Mesenchymal stem cell (in vitro differentiated cells and primary cell): ENCODE results near the gene CCDC158.

Experiments used
- DNase-seq: peaks from one replicate; pipeline ENCODE4 v3.0.0-alpha.2; 2013
- H2AFZ ChIP-seq: one replicate; pipeline ENCODE4 v1.6.1; 2013; ENCODE audit warnings: low read depth, mild to moderate bottlenecking, control low read depth, inconsistent platforms, low read length, moderate library complexity
- H2AK5ac ChIP-seq: 2 replicates; pipeline ENCODE4 v1.6.1; 2013; ENCODE audit warnings: low read length, moderate library complexity, mild to moderate bottlenecking, inconsistent platforms; ENCODE audit not compliant: severe bottlenecking
- H2BK120ac ChIP-seq: one replicate; pipeline ENCODE4 v1.6.1; 2013; ENCODE audit warnings: low read depth, mild to moderate bottlenecking, inconsistent platforms, low read length, moderate library complexity
- H2BK12ac ChIP-seq, 2 experiments: one replicate each; pipeline ENCODE4 v1.6.1; 2013; ENCODE audit warnings: inconsistent platforms in 2 of 2, low read length in 2 of 2, mild to moderate bottlenecking in 2 of 2, moderate library complexity in 2 of 2, control low read depth in 1 of 2
- H2BK15ac ChIP-seq: one replicate; pipeline ENCODE4 v1.6.1; 2013; ENCODE audit warnings: mild to moderate bottlenecking, low read depth, inconsistent platforms; ENCODE audit not compliant: poor library complexity, severe bottlenecking
- H2BK5ac ChIP-seq: 2 replicates; pipeline ENCODE4 v1.6.1; 2013; ENCODE audit warnings: low read depth, mild to moderate bottlenecking, low read length, control low read depth, inconsistent platforms; ENCODE audit not compliant: poor library complexity, severe bottlenecking
- H3K14ac ChIP-seq, 2 experiments: one replicate each; pipeline ENCODE4 v1.6.1; 2013; ENCODE audit warnings: inconsistent platforms in 2 of 2, low read length in 2 of 2, control low read depth in 1 of 2, mild to moderate bottlenecking in 1 of 2, moderate library complexity in 1 of 2
- H3K18ac ChIP-seq, 2 experiments: one replicate each; pipeline ENCODE4 v1.6.1; 2013; ENCODE audit warnings: inconsistent platforms in 2 of 2, low read length in 2 of 2, control low read depth in 1 of 2, low read depth in 1 of 2, mild to moderate bottlenecking in 1 of 2
- H3K23ac ChIP-seq, 2 experiments: one replicate each; pipeline ENCODE4 v1.6.1; 2013; ENCODE audit warnings: inconsistent platforms in 2 of 2, low read length in 2 of 2, mild to moderate bottlenecking in 2 of 2, moderate library complexity in 2 of 2, control low read depth in 1 of 2
- H3K27ac ChIP-seq: 2 replicates; pipeline ENCODE4 v1.5.1; 2013; ENCODE audit warnings: mild to moderate bottlenecking, moderate library complexity, low read length, control low read depth, inconsistent platforms; ENCODE audit not compliant: poor library complexity, severe bottlenecking
- H3K27me3 ChIP-seq, 2 experiments: 2 replicates each; pipeline versions ENCODE4 v1.6.1 to v1.7.0; 2013; ENCODE audit warnings: low read length in 2 of 2, mild to moderate bottlenecking in 2 of 2, moderate library complexity in 2 of 2, control low read depth in 1 of 2, inconsistent platforms in 1 of 2; ENCODE audit not compliant: control insufficient read depth in 1 of 2, insufficient read depth in 1 of 2
- H3K36me3 ChIP-seq, 2 experiments: 2 replicates each; pipeline versions ENCODE4 v1.6.1 to v1.7.0; 2013; ENCODE audit warnings: low read length in 2 of 2, control low read depth in 1 of 2, inconsistent platforms in 1 of 2, low read depth in 1 of 2, mild to moderate bottlenecking in 1 of 2; ENCODE audit not compliant: insufficient read depth in 2 of 2, control insufficient read depth in 1 of 2
- H3K4ac ChIP-seq, 2 experiments: one replicate each; pipeline ENCODE4 v1.6.1; 2013; ENCODE audit warnings: inconsistent platforms in 2 of 2, low read length in 2 of 2, mild to moderate bottlenecking in 2 of 2, moderate library complexity in 2 of 2, control low read depth in 1 of 2, low read depth in 1 of 2
- H3K4me1 ChIP-seq: 2 replicates; pipeline ENCODE4 v1.6.1; 2013; ENCODE audit warnings: low read depth, low read length, control low read depth; ENCODE audit not compliant: control insufficient read depth, insufficient read depth
- H3K4me2 ChIP-seq: 2 replicates; pipeline ENCODE4 v1.6.1; 2013; ENCODE audit warnings: low read length, mild to moderate bottlenecking, inconsistent platforms; ENCODE audit not compliant: poor library complexity, severe bottlenecking
- H3K4me3 ChIP-seq, 2 experiments: 2 replicates each; pipeline versions ENCODE4 v1.5.1 to v1.7.0; 2013; ENCODE audit warnings: low read length in 2 of 2, mild to moderate bottlenecking in 2 of 2, control low read depth in 1 of 2, low read depth in 1 of 2; ENCODE audit not compliant: insufficient read depth in 1 of 2
- H3K79me1 ChIP-seq: replicated peaks from 2 replicates; pipeline ENCODE4 v1.6.1; 2013; ENCODE audit warnings: mild to moderate bottlenecking, control low read depth, low read length, inconsistent platforms; ENCODE audit not compliant: poor library complexity, severe bottlenecking
- H3K9ac ChIP-seq: 2 replicates; pipeline ENCODE4 v1.7.0; 2013; ENCODE audit warnings: mild to moderate bottlenecking, low read length, moderate library complexity
- H3K9me3 ChIP-seq: 2 replicates; pipeline ENCODE4 v1.7.0; 2013; ENCODE audit warnings: mild to moderate bottlenecking, low read length; ENCODE audit not compliant: control insufficient read depth
- H4K8ac ChIP-seq: one replicate; pipeline ENCODE4 v1.6.1; 2013; ENCODE audit warnings: inconsistent platforms, mild to moderate bottlenecking, low read length, moderate library complexity
- H4K91ac ChIP-seq: one replicate; pipeline ENCODE4 v1.6.1; 2013; ENCODE audit warnings: mild to moderate bottlenecking, low read length, inconsistent platforms
- WGBS: methylation state at CpG from one replicate; pipeline ENCODE4 v1.1.7; 2013; ENCODE audit warnings: mixed read lengths; 5-methylcytosine and 5-hydroxymethylcytosine counted together

CCDC158 gene

GRCh38 chr4:76272073-76272472 is 148.9 kb downstream of the CCDC158 start:
- H4K91ac ChIP-seq = no peak overlapping the region
- no peaks in the 10 kb centered on the region for H3K36me3 ChIP-seq
- peaks cover 3 to 4% of the 10 kb centered on the region in 2 experiments for H3K27me3 ChIP-seq
- no peak overlapping the region for H3K4me3 ChIP-seq
- H3K14ac ChIP-seq = no peak overlapping the region
- H2BK15ac ChIP-seq = no peak overlapping the region
- no peak overlapping the region for H2AK5ac ChIP-seq
- H2BK12ac ChIP-seq = no peak overlapping the region
- H3K79me1 ChIP-seq = no peaks in the 10 kb centered on the region
- H3K23ac ChIP-seq = no peak overlapping the region
- H3K4ac ChIP-seq = no peak overlapping the region
- no peaks in the 10 kb centered on the region for H3K4me1 ChIP-seq
- H4K8ac ChIP-seq = no peak overlapping the region
- no peak overlapping the region for H3K9ac ChIP-seq
- H2BK120ac ChIP-seq = no peak overlapping the region
- H3K18ac ChIP-seq = no peak overlapping the region
- H2BK5ac ChIP-seq = no peak overlapping the region
- no peak overlapping the region for H3K4me2 ChIP-seq
- no peaks in the 10 kb centered on the region for H3K9me3 ChIP-seq
- no peak overlapping the region for H3K27ac ChIP-seq
- H2AFZ ChIP-seq = no peak overlapping the region
- no peak for DNase-seq

GRCh38 chr4:76271248-76271647 is 149.7 kb downstream of the CCDC158 start:
- Histone ChIP-seq H3K79me1 (no peaks in the 10 kb centered on the region), H2AFZ (no peak overlapping the region), H3K18ac (no peak overlapping the region), H3K36me3 (no peaks in the 10 kb centered on the region), H3K4me3 (no peak overlapping the region), H3K23ac (no peak overlapping the region), H3K4me1 (no peaks in the 10 kb centered on the region), H3K4ac (no peak overlapping the region), H3K9me3 (no peaks in the 10 kb centered on the region), H2BK12ac (no peak overlapping the region), H2BK5ac (no peak overlapping the region), H2AK5ac (no peak overlapping the region), H2BK120ac (no peak overlapping the region), H3K4me2 (no peak overlapping the region), H4K8ac (no peak overlapping the region), H3K27me3 (peaks cover 3 to 7% of the 10 kb centered on the region in 2 experiments), H4K91ac (no peak overlapping the region), H3K14ac (no peak overlapping the region), H3K9ac (no peak overlapping the region), H3K27ac (no peak overlapping the region), H2BK15ac (no peak overlapping the region)
- DNase-seq = no peak
- 88% methylated on average over 6 of the region's 6 CpGs for WGBS

- H2AK5ac ChIP-seq = no peak overlapping the region
- no peaks in the 10 kb centered on the region for H3K79me1 ChIP-seq
Observed at GRCh38 chr4:76270244-76271175, 150.4 kb downstream of the CCDC158 start.

GRCh38 chr4:76267811-76268210 is 153.1 kb downstream of the CCDC158 start:
- WGBS = 92% methylated on average over 6 of the region's 6 CpGs
- H3K79me1 ChIP-seq = no peaks in the 10 kb centered on the region

More at GRCh38 chr4:76270244-76271175, 150.4 kb downstream of the CCDC158 start:
- Histone ChIP-seq H2BK120ac (no peak overlapping the region), H4K8ac (no peak overlapping the region), H3K27ac (no peak overlapping the region), H2BK15ac (no peak overlapping the region), H3K36me3 (no peaks in the 10 kb centered on the region), H2BK12ac (no peak overlapping the region), H3K4me3 (no peak overlapping the region), H3K14ac (no peak overlapping the region), H3K9ac (no peak overlapping the region), H3K9me3 (no peaks in the 10 kb centered on the region), H2BK5ac (no peak overlapping the region), H3K4me2 (no peak overlapping the region), H3K18ac (no peak overlapping the region), H3K27me3 (peaks cover 3 to 13% of the 10 kb centered on the region in 2 experiments), H4K91ac (no peak overlapping the region), H3K4me1 (no peaks in the 10 kb centered on the region), H3K23ac (no peak overlapping the region), H3K4ac (no peak overlapping the region), H2AFZ (no peak overlapping the region)
- WGBS = 87% methylated on average over 10 of the region's 11 CpGs
- DNase-seq = no peak

More at GRCh38 chr4:76267811-76268210, 153.1 kb downstream of the CCDC158 start:
- H3K9me3 ChIP-seq = no peaks in the 10 kb centered on the region
- peaks cover 0 to 25% of the 10 kb centered on the region in 2 experiments for H3K27me3 ChIP-seq
- no peak overlapping the region for H3K4me2 ChIP-seq
- no peak overlapping the region for H2AK5ac ChIP-seq
- no peak overlapping the region for H3K27ac ChIP-seq
- no peak overlapping the region for H3K4ac ChIP-seq
- no peak overlapping the region for H4K8ac ChIP-seq
- H2AFZ ChIP-seq = no peak overlapping the region
- H2BK15ac ChIP-seq = no peak overlapping the region
- no peak overlapping the region for H3K9ac ChIP-seq
- no peak overlapping the region for H4K91ac ChIP-seq
- DNase-seq = no peak
- no peak overlapping the region for H3K18ac ChIP-seq
- no peak overlapping the region for H3K23ac ChIP-seq
- H3K36me3 ChIP-seq = no peaks in the 10 kb centered on the region
- no peak overlapping the region for H2BK12ac ChIP-seq
- no peak overlapping the region for H2BK120ac ChIP-seq
- no peak overlapping the region for H3K4me3 ChIP-seq
- no peak overlapping the region for H2BK5ac ChIP-seq
- no peak overlapping the region for H3K14ac ChIP-seq
- H3K4me1 ChIP-seq = no peaks in the 10 kb centered on the region
